SKM-1 (cell line): ENCODE data around the gene GATB.

Experiments used
- DNase-seq: peaks from one replicate; lab custom pipeline; 2025; ENCODE audit not compliant: unreplicated experiment; lab: John Stamatoyannopoulos, UW

GATB gene

GRCh38 chr4:151760712-151761661, at the start of gene GATB:
Gene GATB, minus strand, starts transcription at chr4:151761007. Its CDS starts 25 bp downstream, at chr4:151760982.
- DNase-seq, result peak; percentile 97

GRCh38 chr4:151810476-151810875, 49.7 kb upstream of the GATB start:
- no peak for DNase-seq

GRCh38 chr4:151809716-151810115, 48.9 kb upstream of the GATB start:
- no peak for DNase-seq

GRCh38 chr4:151808542-151808941, 47.7 kb upstream of the GATB start:
- DNase-seq, result no peak

- no peak for DNase-seq
Observed at GRCh38 chr4:151808120-151808529, 47.3 kb upstream of the GATB start.

- no peak for DNase-seq
Observed at GRCh38 chr4:151807220-151807619, 46.4 kb upstream of the GATB start.

- DNase-seq, result no peak
Observed at GRCh38 chr4:151806511-151806927, 45.7 kb upstream of the GATB start.

- no peak for DNase-seq
Observed at GRCh38 chr4:151804821-151805220, 44.0 kb upstream of the GATB start.

- DNase-seq, result no peak
Observed at GRCh38 chr4:151804086-151804630, 43.4 kb upstream of the GATB start.

GRCh38 chr4:151803246-151803645, 42.4 kb upstream of the GATB start:
- DNase-seq, result no peak

GRCh38 chr4:151801547-151802516, 41.0 kb upstream of the GATB start:
- DNase-seq, result peak; percentile 53

GRCh38 chr4:151799417-151800012, 38.7 kb upstream of the GATB start:
- DNase-seq, result no peak

- DNase-seq, result no peak
Observed at GRCh38 chr4:151798678-151799416, 38.0 kb upstream of the GATB start.

- DNase-seq, result no peak
Observed at GRCh38 chr4:151797853-151798252, 37.0 kb upstream of the GATB start.

GRCh38 chr4:151797131-151797530, 36.3 kb upstream of the GATB start:
- no peak for DNase-seq

- DNase-seq, result no peak
Observed at GRCh38 chr4:151796106-151796505, 35.3 kb upstream of the GATB start.

- no peak for DNase-seq
Observed at GRCh38 chr4:151792995-151793394, 32.2 kb upstream of the GATB start.

- DNase-seq, result no peak
Observed at GRCh38 chr4:151792530-151792929, 31.7 kb upstream of the GATB start.

GRCh38 chr4:151788021-151788420, 27.2 kb upstream of the GATB start:
- DNase-seq, result no peak

- no peak for DNase-seq
Observed at GRCh38 chr4:151786158-151786495, 25.3 kb upstream of the GATB start.
